Endothelial cell of umbilical vein (primary cell): Measurements from ENCODE around the gene PHF23. TPM values are rescaled to one million over a fixed set of nuclear protein-coding genes. Genes with fewer than 3 reads are reported as not detected.

Source experiments
- BruUV-seq: library from RNA; stranded (reverse); fragments of 400-500 nt; replicated peaks from 2 replicates; lab custom pipeline; 2021; lab: Mats Ljungman, UMichigan
- CTCF ChIA-PET: fragments of 300-600, 350-600 bp; sonication (Branson Sonifier 250); formaldehyde crosslinking; loops from one replicate; lab custom pipeline; 2021; ENCODE audit warnings: antibody characterized with exemption, inconsistent platforms; lab: Charles Lee
- POLR2A ChIA-PET: fragments of 300-600, 350-600 bp; sonication (Branson Sonifier 250); formaldehyde crosslinking; loops from one replicate; lab custom pipeline; 2021; ENCODE audit warnings: antibody characterized with exemption, inconsistent platforms; lab: Charles Lee
- DNase-seq: peaks from one replicate; pipeline ENCODE4 v3.0.0-alpha.2; 2011; ENCODE audit warnings: low read depth, low spot score
- FAIRE-seq: peaks from 2 replicates; lab custom pipeline; 2011; peaks lifted over from hg19 to GRCh38; lab: Jason Lieb, UNC
- H2AFZ ChIP-seq: 2 replicates; pipeline ENCODE4 v1.6.0; 2012; ENCODE audit warnings: low read depth, low read length, control low read depth, inconsistent platforms
- H3K27ac ChIP-seq: 2 replicates; pipeline ENCODE4 v1.5.1; 2011; ENCODE audit warnings: low read depth, mild to moderate bottlenecking, control low read depth, low read length, moderate library complexity; ENCODE audit not compliant: insufficient read depth
- H3K27me3 ChIP-seq, 2 experiments: 2 replicates each; pipeline versions ENCODE4 v1.6.0 to v1.6.1; 2011; ENCODE audit warnings: low read length in 2 of 2, mixed read lengths in 1 of 2; ENCODE audit not compliant: control insufficient read depth in 2 of 2, insufficient read depth in 2 of 2
- H3K36me3 ChIP-seq, 2 experiments: 2 replicates in 1 of 2; 3 replicates in 1 of 2; pipeline ENCODE4 v1.5.1; 2011; ENCODE audit warnings: low read length in 2 of 2, mild to moderate bottlenecking in 1 of 2, moderate library complexity in 1 of 2; ENCODE audit not compliant: control insufficient read depth in 2 of 2, insufficient read depth in 2 of 2; ENCODE audit errors: extremely low read depth in 1 of 2
- H3K4me1 ChIP-seq: 3 replicates; pipeline ENCODE4 v1.5.1; 2011; ENCODE audit warnings: mild to moderate bottlenecking, low read length; ENCODE audit not compliant: control insufficient read depth, insufficient read depth; ENCODE audit errors: extremely low read depth
- H3K4me2 ChIP-seq: 2 replicates; pipeline ENCODE4 v1.6.1; 2011; ENCODE audit warnings: low read length, control low read depth, mixed read lengths; ENCODE audit not compliant: insufficient read depth
- H3K4me3 ChIP-seq, 3 experiments: fragments of 200-600 bp in 1 of 3; sonication (generic), shearing (Covaris generic) in 1 of 3; replicated peaks in 1 of 3; 2 replicates each; pipeline ENCODE4 v1.5.1; 2011 to 2016; ENCODE audit warnings: control low read depth in 3 of 3, low read length in 3 of 3, mild to moderate bottlenecking in 2 of 3, inconsistent platforms in 1 of 3, low read depth in 1 of 3, moderate library complexity in 1 of 3; ENCODE audit not compliant: insufficient read depth in 1 of 3
- H3K79me2 ChIP-seq: 2 replicates; pipeline ENCODE4 v1.6.0; 2012; ENCODE audit warnings: low read length, inconsistent platforms; ENCODE audit not compliant: control insufficient read depth, insufficient read depth
- H3K9ac ChIP-seq: replicated peaks from 2 replicates; pipeline ENCODE3; 2011; ENCODE audit warnings: low read length, control low read depth; ENCODE audit not compliant: insufficient read depth; ENCODE audit errors: extremely low read depth
- H3K9me1 ChIP-seq: replicated peaks from 3 replicates; pipeline ENCODE4 v1.6.0; 2011; ENCODE audit warnings: mild to moderate bottlenecking, low read length; ENCODE audit not compliant: control insufficient read depth, insufficient read depth; ENCODE audit errors: extremely low read depth
- H3K9me3 ChIP-seq: replicated peaks from 2 replicates; pipeline ENCODE4 v1.5.1; 2012; ENCODE audit warnings: low read length, inconsistent platforms; ENCODE audit not compliant: control insufficient read depth, insufficient read depth
- H4K20me1 ChIP-seq: replicated peaks from 2 replicates; pipeline ENCODE3; 2011; ENCODE audit warnings: mild to moderate bottlenecking, low read length; ENCODE audit not compliant: control insufficient read depth, insufficient read depth; ENCODE audit errors: extremely low read depth
- CTCF ChIP-seq, 2 donors: IDR thresholded peaks; 1 replicate in 1 of 2; 2 replicates in 1 of 2; pipeline ENCODE4 v1.5.1; 2011; ENCODE audit warnings: low read length in 2 of 2, mild to moderate bottlenecking in 2 of 2, moderate library complexity in 2 of 2, control low read depth in 1 of 2, inconsistent platforms in 1 of 2, low read depth in 1 of 2; ENCODE audit not compliant: insufficient read depth in 1 of 2; ENCODE audit errors: extremely low read depth in 1 of 2
- EZH2 ChIP-seq: IDR thresholded peaks from 2 replicates; pipeline ENCODE4 v1.6.1; 2012; ENCODE audit warnings: borderline replicate concordance, low read depth, mild to moderate bottlenecking, moderate library complexity, low read length, inconsistent platforms; ENCODE audit not compliant: severe bottlenecking
- FOS ChIP-seq: IDR thresholded peaks from 2 replicates; pipeline ENCODE4 v1.6.1; 2011; ENCODE audit warnings: mild to moderate bottlenecking, low read length, moderate library complexity, borderline replicate concordance; ENCODE audit not compliant: insufficient read depth
- GATA2 ChIP-seq: IDR thresholded peaks from 2 replicates; pipeline ENCODE4 v1.7.0; 2011; ENCODE audit warnings: low read depth, mild to moderate bottlenecking, moderate library complexity, mixed read lengths, low read length; ENCODE audit not compliant: insufficient read length, insufficient read depth
- JUN ChIP-seq: IDR thresholded peaks from 2 replicates; pipeline ENCODE4 v1.6.1; 2011; ENCODE audit warnings: borderline replicate concordance, low read depth; ENCODE audit not compliant: insufficient read length, insufficient read depth
- MAX ChIP-seq: IDR thresholded peaks from 2 replicates; pipeline ENCODE4 v1.6.1; 2011; ENCODE audit not compliant: insufficient read depth, insufficient read length
- MYC ChIP-seq: IDR thresholded peaks from one replicate; pipeline ENCODE4 v1.6.1; 2011; ENCODE audit warnings: mild to moderate bottlenecking, low read depth, low read length
- POLR2A ChIP-seq: IDR thresholded peaks from 2 replicates; pipeline ENCODE4 v1.6.1; 2012; ENCODE audit warnings: low read depth, mild to moderate bottlenecking, control low read depth, low read length
- POLR2AphosphoS5 ChIP-seq: IDR thresholded peaks from 2 replicates; pipeline ENCODE4 v1.6.1; 2012; ENCODE audit warnings: low read depth, mild to moderate bottlenecking, control low read depth, low read length, moderate library complexity; ENCODE audit not compliant: insufficient read depth
- dilution Hi-C: fragments of 300-500 bp; cut with MboI; formaldehyde crosslinking; loops from one replicate; pipeline ENCODE4 v1.15.0; 2019; ENCODE audit warnings: low sequenced_read_pairs; ENCODE audit not compliant: extremely low pct_ligation_motif_present
- intact Hi-C: fragments of 100-400 bp; cut with micrococcal nuclease; formaldehyde crosslinking; loops from one replicate; pipeline ENCODE4 v1.10.0; 2022
- polyA plus RNA-seq, 4 experiments: library from polyadenylated mRNA; depleted of rRNA in 3 of 4; stranded (reverse) in 3 of 4; unstranded in 1 of 4; fragments of >200 nt; gene quantifications; 2 replicates each; pipeline versions ENCODE4 v1.2.1 to v1.2.3, GENCODE V29; 2011 to 2012; ENCODE audit warnings: missing spikeins in 1 of 4
- total RNA-seq: library from RNA; stranded (reverse); gene quantifications from 2 replicates; pipeline ENCODE4 v1.2.3, GENCODE V29; 2021

Gene PHF23
- total and polyA plus RNA-seq, 2 donors (not counting 3 experiments of a cell fraction or from before 2014, with no cell fraction given), result 35.6 to 54.7 TPM

- no TSS peak for BruUV-seq
- Histone ChIP-seq H3K27me3 (no peaks in the 10 kb centered on the region), H3K9ac (no peak overlapping the region), H3K9me3 (no peaks in the 10 kb centered on the region), H3K4me3 (no peak overlapping the region), H3K4me1 (peaks cover 32% of the 10 kb centered on the region), H3K9me1 (no peaks in the 10 kb centered on the region), H3K36me3 (peaks cover 15 to 24% of the 10 kb centered on the region in 2 experiments), H3K79me2 (peaks cover 70% of the 10 kb centered on the region), H3K4me2 (peak overlapping the region; percentile 64), H3K27ac (no peak overlapping the region), H2AFZ (no peak overlapping the region), H4K20me1 (peaks cover 4% of the 10 kb centered on the region)
- no peak for DNase-seq
- ChIA-PET POLR2A (no interaction called here), CTCF (interaction anchor here (0.7 to 3.4 kb wide), 4 partner anchors 16 to 60 kb away, joined by 3 to 34 read pairs (median 3); partner anchors contain the start of genes ACADVL, DLG4 and SLC2A4)
- intact Hi-C loops (loop anchor here (5.0 kb wide), 1 partner anchor 620 kb away; the partner anchor contains the start of genes CYB5D1, NAA38 and TMEM88), dilution Hi-C loops (no loop called here)
- TF ChIP-seq MAX (no peak), CTCF (IDR thresholded peaks at IDR 0.05; ENCODE audit: extremely low read depth in 1 of 2, insufficient read depth in 1 of 2, low read depth in 1 of 2, low read length in 2 of 2) (no peak), JUN (no peak), GATA2 (no peak), POLR2A (no peak), FOS (no peak), EZH2 (no peak), POLR2AphosphoS5 (no peak), MYC (no peak)
- FAIRE-seq, result no peak
Observed at GRCh38 chr17:7236808-7237207, 2.4 kb downstream of the PHF23 start.
